Measurements from ENCODE around the gene MAPRE2.

MAPRE2 gene

DNA sequence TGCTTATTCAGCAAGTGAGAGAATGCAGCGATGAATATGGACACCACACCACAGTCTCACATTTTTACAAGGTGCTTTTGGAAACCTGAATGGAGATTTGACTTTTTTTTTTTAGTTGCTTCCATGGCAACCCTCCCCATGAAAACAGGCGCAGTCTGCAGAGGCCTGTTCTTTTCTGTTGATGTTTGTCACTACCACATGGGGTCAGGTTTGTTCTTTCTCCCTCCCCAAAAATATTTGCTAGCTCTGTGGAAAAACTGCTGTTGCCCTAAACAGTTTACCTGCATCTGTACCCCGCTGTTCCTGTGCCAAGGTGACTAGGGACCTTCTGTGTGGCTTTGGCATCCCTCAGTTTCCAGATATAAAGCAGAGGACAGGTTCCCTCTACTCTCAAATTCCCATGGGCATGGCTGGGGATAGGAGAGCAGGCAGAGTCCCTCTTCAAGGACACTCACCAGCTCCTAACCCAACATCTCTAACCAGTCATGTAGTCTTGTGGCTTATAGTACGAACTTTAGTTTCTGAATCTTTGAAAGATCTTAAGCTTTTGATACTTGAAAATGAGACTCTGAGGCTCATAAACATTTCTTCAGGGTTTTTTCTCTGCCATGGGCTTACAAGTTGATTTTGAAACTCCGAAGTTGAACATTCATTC lies 14.7 kb upstream of the MAPRE2 start:
- no peaks in the 10 kb centered on the region for H3K9me3 Mint-ChIP-seq
- no peaks in the 10 kb centered on the region for H3K36me3 Mint-ChIP-seq (ENCODE audit: low read depth)
- H3K27me3 Mint-ChIP-seq, result no peaks in the 10 kb centered on the region
- no peak overlapping the region for H3K4me3 Mint-ChIP-seq
- peak overlapping the region; percentile 50 for H3K27ac Mint-ChIP-seq
- peaks cover 48% of the 10 kb centered on the region for H3K4me1 Mint-ChIP-seq (ENCODE audit: low read depth)

- Mint-ChIP-seq H3K4me1 (ENCODE audit: low read depth) (peaks cover 55% of the 10 kb centered on the region), H3K27ac (peak overlapping the region; percentile 50), H3K4me3 (no peak overlapping the region), H3K27me3 (no peaks in the 10 kb centered on the region), H3K9me3 (no peaks in the 10 kb centered on the region), H3K36me3 (ENCODE audit: low read depth) (no peaks in the 10 kb centered on the region)
These were observed 14.0 kb upstream of the MAPRE2 start for GRCh38 chr18:35027206-35027605.

DNA sequence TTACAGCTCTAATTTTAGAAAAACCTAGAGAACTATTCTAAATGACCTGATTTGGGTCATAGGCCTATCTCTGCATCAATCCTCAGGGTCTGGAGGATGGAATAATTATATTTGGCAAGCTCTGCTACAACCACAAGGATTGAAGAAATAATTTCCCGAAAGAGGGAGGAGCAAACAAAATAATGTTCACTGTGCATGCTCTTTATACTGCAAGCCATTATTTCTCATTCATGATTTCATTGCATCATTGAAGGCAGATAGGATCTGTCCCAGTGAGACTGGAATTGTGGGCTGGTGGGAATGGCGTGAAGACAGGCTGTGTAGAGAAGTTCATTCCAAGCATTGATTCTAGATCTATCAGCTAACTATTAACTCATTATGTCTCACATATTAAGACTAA lies 12.7 kb upstream of the MAPRE2 start:
- Mint-ChIP-seq H3K27ac (no peak overlapping the region), H3K4me3 (no peak overlapping the region), H3K4me1 (ENCODE audit: low read depth) (peaks cover 62% of the 10 kb centered on the region), H3K9me3 (no peaks in the 10 kb centered on the region), H3K36me3 (ENCODE audit: low read depth) (no peaks in the 10 kb centered on the region), H3K27me3 (no peaks in the 10 kb centered on the region)

- H3K4me1 Mint-ChIP-seq (ENCODE audit: low read depth), result peaks cover 62% of the 10 kb centered on the region
- no peaks in the 10 kb centered on the region for H3K36me3 Mint-ChIP-seq (ENCODE audit: low read depth)
- H3K9me3 Mint-ChIP-seq, result no peaks in the 10 kb centered on the region
- H3K27me3 Mint-ChIP-seq, result no peaks in the 10 kb centered on the region
- peak overlapping the region; percentile 93 for H3K27ac Mint-ChIP-seq
- no peak overlapping the region for H3K4me3 Mint-ChIP-seq
These were observed 12.1 kb upstream of the MAPRE2 start for GRCh38 chr18:35029103-35029502.

DNA sequence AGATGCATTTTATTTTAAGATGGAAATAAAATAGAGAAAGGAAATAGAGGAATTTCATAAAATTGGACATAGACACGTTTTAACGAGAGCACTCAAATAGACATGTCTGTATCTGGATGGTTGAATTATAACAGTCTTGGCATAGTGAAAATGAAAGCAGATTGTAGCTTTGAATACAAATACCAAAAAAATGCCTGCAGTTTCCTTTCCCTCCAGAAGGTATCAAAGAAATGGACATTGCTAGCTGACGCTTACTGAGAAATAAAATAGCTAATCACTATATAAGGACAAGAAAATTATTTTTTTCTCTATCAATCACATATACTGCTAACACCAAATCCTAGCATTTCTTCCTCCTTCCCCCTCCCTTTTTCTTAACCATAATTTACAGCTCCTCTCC lies 11.4 kb upstream of the MAPRE2 start:
- H3K27ac Mint-ChIP-seq, result peak overlapping the region; percentile 93
- peak overlapping the region; percentile 79 for H3K4me3 Mint-ChIP-seq
- H3K4me1 Mint-ChIP-seq (ENCODE audit: low read depth), result peaks cover 62% of the 10 kb centered on the region
- H3K9me3 Mint-ChIP-seq, result no peaks in the 10 kb centered on the region
- no peaks in the 10 kb centered on the region for H3K27me3 Mint-ChIP-seq
- H3K36me3 Mint-ChIP-seq (ENCODE audit: low read depth), result no peaks in the 10 kb centered on the region

DNA sequence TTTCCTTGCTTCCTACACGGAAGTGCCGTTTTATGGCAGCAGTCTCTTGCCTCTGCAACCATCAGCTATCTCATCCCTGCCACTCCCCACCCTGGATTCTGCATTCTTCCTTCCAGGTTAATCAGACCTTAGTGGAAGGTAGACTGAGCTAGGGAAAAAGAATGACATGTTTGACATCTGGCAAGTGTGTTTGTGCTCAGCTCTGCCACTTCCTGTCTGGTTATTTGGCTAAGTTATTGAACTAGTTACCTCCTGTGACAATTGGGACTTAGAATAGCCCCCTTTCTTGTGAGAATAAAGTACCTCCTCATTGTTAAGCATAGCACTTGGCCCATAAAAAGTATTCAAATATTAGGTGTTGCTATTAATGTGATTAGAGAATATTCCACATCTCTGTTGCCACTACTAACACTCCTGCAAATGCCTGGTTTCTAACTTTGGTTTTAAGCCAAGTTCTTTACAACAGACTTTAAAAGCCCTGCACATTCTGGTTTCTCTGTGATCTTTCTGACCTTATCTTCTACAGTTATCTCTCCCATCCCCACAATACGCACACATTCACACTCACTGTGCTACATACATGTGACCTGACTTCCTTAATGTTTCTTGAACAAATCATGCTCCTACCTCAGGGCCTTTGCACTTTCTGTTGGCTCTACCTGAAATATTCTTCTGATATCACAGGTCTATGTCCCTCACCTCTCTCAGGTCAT lies 10.8 kb upstream of the MAPRE2 start:
- Mint-ChIP-seq H3K27ac (peak overlapping the region; percentile 93), H3K27me3 (no peaks in the 10 kb centered on the region), H3K9me3 (no peaks in the 10 kb centered on the region), H3K4me1 (ENCODE audit: low read depth) (peaks cover 62% of the 10 kb centered on the region), H3K4me3 (peak overlapping the region; percentile 79), H3K36me3 (ENCODE audit: low read depth) (no peaks in the 10 kb centered on the region)

DNA sequence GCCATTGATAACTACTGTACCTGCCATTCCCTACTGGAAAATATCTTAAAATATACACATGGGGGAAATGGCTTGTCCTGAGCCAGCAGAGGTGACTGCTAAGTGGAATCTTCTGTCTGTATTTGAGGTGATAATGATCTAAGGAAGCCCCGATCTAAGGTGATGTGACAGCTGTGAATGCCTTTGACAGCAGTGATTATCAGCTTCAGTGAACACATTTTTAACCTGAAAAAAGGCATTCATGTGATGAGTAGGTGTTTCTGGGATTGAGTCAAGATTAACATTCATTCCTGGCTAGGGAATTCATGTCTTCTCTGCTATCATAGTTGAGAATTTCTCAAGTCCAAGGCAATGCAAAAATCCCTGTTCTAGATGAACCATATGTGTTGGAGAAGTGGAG lies 9.1 kb upstream of the MAPRE2 start:
- H3K4me3 Mint-ChIP-seq, result no peak overlapping the region
- H3K9me3 Mint-ChIP-seq, result no peaks in the 10 kb centered on the region
- H3K27ac Mint-ChIP-seq, result no peak overlapping the region
- H3K36me3 Mint-ChIP-seq (ENCODE audit: low read depth), result no peaks in the 10 kb centered on the region
- no peaks in the 10 kb centered on the region for H3K27me3 Mint-ChIP-seq
- peaks cover 59% of the 10 kb centered on the region for H3K4me1 Mint-ChIP-seq (ENCODE audit: low read depth)

DNA sequence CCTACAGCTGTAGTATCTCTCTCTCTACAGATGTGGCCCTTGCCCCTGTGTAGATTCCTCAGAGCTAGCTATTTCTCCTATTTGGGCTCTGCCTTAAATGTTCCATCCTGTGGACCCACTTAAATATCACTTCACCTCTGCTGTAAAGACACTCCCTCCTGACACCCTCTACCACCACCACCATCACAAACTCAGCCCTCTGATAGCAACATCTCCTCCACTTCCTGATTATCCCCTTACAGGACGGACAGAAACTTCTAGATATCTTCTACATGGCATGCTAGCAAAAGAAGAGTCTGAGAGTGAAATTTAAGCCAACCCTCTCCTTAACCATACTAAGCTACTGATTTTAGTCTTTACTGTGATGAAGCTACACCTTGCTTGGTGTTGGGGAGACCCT lies 3.2 kb upstream of the MAPRE2 start:
- Mint-ChIP-seq H3K4me3 (no peak overlapping the region), H3K27me3 (no peaks in the 10 kb centered on the region), H3K4me1 (ENCODE audit: low read depth) (peaks cover 47% of the 10 kb centered on the region), H3K9me3 (no peaks in the 10 kb centered on the region), H3K27ac (peak overlapping the region; percentile 63), H3K36me3 (ENCODE audit: low read depth) (no peaks in the 10 kb centered on the region)

DNA sequence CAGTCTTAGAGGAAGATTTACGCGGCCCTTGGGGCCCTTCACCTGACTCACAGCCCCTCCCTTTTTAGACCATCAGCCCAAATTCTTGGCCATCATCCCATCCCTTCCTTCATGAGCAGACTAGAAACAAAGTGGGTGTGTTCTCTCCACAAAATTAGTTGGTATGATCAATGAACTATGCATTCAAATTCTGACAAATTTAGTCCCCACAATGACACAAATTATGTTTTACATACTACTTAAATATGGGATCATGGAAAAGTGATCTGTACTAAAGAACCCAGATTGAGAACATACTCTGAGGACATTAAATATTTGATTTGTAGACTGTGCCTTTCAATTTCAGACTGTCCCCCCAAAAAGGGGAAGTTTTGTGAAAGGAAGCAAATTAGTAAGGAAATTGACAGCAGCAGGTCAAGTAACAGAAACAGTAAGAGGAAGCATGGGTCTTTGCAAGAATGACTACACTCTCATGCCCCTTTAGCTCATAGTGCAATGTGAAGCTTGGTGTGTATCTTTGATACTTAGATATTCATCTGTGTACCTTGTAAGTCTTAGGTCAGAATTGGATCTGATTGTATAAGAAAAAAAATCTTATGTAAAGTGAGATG lies 2.2 kb upstream of the MAPRE2 start:
- Mint-ChIP-seq H3K27ac (peak overlapping the region; percentile 74), H3K9me3 (no peaks in the 10 kb centered on the region), H3K27me3 (no peaks in the 10 kb centered on the region), H3K4me3 (peak overlapping the region; percentile 6), H3K4me1 (ENCODE audit: low read depth) (peaks cover 56% of the 10 kb centered on the region), H3K36me3 (ENCODE audit: low read depth) (no peaks in the 10 kb centered on the region)

DNA sequence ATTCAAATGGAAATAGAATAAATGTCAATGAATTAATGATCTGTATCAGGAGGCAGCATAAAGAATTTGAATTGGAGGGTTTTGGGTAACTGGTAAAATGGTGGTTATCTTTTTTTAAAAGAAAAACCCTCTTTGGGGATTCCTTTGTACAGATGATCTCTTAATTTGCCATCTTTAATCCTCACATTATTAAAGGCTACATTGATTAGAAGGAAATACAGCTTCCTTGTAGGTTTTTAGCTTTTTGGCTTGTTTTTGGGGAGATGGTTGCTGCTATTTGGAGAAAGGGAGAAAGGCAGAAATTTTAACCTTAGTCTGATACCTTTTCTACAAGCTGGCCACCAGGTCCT lies 600 bp upstream of the MAPRE2 start:
- Mint-ChIP-seq H3K27ac (peak overlapping the region; percentile 98), H3K9me3 (no peaks in the 10 kb centered on the region), H3K36me3 (ENCODE audit: low read depth) (no peaks in the 10 kb centered on the region), H3K4me3 (peak overlapping the region; percentile 98), H3K4me1 (ENCODE audit: low read depth) (peaks cover 71% of the 10 kb centered on the region), H3K27me3 (no peaks in the 10 kb centered on the region)

DNA sequence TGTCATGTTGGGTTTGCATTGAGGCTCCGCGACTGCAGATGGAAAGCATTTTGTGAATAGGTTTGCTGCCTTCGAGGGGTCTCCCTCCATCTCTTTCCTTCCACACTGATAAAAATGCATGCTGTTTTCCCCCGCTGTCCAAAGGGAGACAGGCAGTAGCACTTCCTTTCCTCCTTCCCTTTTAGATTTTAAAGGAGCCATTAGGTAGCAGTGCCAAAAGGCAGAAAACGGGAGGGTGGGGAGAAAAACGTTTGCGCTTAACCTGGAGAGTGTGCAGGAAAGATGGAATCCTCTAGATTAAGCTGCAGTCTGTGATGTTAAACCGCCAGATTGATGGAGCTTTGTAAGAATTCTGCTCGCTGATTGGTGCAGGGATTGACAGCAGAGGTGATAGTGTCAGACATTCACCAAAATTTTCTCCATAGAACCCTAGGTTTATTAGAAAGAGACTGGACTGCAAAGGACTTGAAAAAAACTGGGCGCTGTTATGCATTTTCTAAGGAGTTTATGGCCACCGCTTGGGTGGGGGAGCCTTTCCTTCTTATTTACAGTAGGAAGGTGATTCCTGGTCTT lies 688 bp downstream of the MAPRE2 start:
- Mint-ChIP-seq H3K27ac (peak overlapping the region; percentile 98), H3K36me3 (ENCODE audit: low read depth) (no peaks in the 10 kb centered on the region), H3K9me3 (no peaks in the 10 kb centered on the region)

GRCh38 chr18:35042389-35043071 lies 1.3 kb downstream of the MAPRE2 start:
- Mint-ChIP-seq H3K27ac (peak overlapping the region; percentile 98), H3K36me3 (ENCODE audit: low read depth) (no peaks in the 10 kb centered on the region), H3K9me3 (no peaks in the 10 kb centered on the region), H3K27me3 (no peaks in the 10 kb centered on the region), H3K4me1 (ENCODE audit: low read depth) (peaks cover 88% of the 10 kb centered on the region), H3K4me3 (peak overlapping the region; percentile 98)

More for the DNA sequence above, 688 bp downstream of the MAPRE2 start:
- H3K4me3 Mint-ChIP-seq, result peak overlapping the region; percentile 98
- peaks cover 81% of the 10 kb centered on the region for H3K4me1 Mint-ChIP-seq (ENCODE audit: low read depth)
- no peaks in the 10 kb centered on the region for H3K27me3 Mint-ChIP-seq

- Mint-ChIP-seq H3K4me3 (peak overlapping the region; percentile 98), H3K27ac (peak overlapping the region; percentile 98), H3K36me3 (ENCODE audit: low read depth) (peaks cover 6% of the 10 kb centered on the region), H3K4me1 (ENCODE audit: low read depth) (peaks cover 88% of the 10 kb centered on the region), H3K9me3 (no peaks in the 10 kb centered on the region), H3K27me3 (no peaks in the 10 kb centered on the region)
These were observed 2.0 kb downstream of the MAPRE2 start for GRCh38 chr18:35043207-35043606.

- H3K4me3 Mint-ChIP-seq, result peak overlapping the region; percentile 98
- peaks cover 6% of the 10 kb centered on the region for H3K36me3 Mint-ChIP-seq (ENCODE audit: low read depth)
- H3K9me3 Mint-ChIP-seq, result no peaks in the 10 kb centered on the region
- H3K4me1 Mint-ChIP-seq (ENCODE audit: low read depth), result peaks cover 83% of the 10 kb centered on the region
- peak overlapping the region; percentile 98 for H3K27ac Mint-ChIP-seq
- H3K27me3 Mint-ChIP-seq, result no peaks in the 10 kb centered on the region
These were observed 3.9 kb downstream of the MAPRE2 start for GRCh38 chr18:35045121-35045520.

DNA sequence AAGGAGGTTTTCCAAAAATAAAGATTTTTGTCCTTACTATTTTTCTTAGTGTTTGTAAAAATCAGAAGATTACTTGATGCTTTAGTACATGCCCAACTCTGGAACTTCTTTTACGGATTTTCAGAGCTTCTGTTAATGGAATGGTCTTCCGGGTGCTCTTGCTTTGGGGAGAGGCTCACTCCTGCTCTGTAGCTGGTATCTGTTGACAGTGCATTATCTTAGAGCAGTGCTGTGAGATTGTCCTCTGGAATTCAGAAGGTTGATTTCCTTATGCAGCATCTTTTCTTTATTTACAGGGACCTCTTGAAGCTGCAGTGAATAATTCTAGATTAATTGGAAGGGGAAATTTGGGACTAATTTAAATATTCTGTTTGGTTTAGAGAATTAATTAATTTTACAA lies 4.6 kb downstream of the MAPRE2 start:
- Mint-ChIP-seq H3K27ac (peak overlapping the region; percentile 98), H3K27me3 (no peaks in the 10 kb centered on the region), H3K36me3 (ENCODE audit: low read depth) (peaks cover 6% of the 10 kb centered on the region)

More for the DNA sequence above, 4.6 kb downstream of the MAPRE2 start:
- H3K4me1 Mint-ChIP-seq (ENCODE audit: low read depth), result peaks cover 83% of the 10 kb centered on the region
- no peaks in the 10 kb centered on the region for H3K9me3 Mint-ChIP-seq
- peak overlapping the region; percentile 98 for H3K4me3 Mint-ChIP-seq

All from stimulated activated naive CD8-positive, alpha-beta T cell treated with anti-CD3 and anti-CD28 coated beads, Interleukin-15, Interleukin-2, amounts not matched to agents 100 ng/mL and 50 ng/mL, for 24 hours (primary cell).